Adrenal gland (tissue), 12 donors: ENCODE results near the gene GSAP. TPM values are rescaled to one million over a fixed set of nuclear protein-coding genes. Genes with fewer than 3 reads are reported as not detected.

Source experiments
- DNase-seq, 7 donors: peaks; one replicate each; pipeline ENCODE4 v3.0.0-alpha.2; 2019 to 2020
- H3K27ac ChIP-seq, 5 donors: fragments of 200-600 bp; sonication (generic) in 4 of 5; 1 replicate in 3 of 5; 2 replicates in 2 of 5; pipeline versions ENCODE4 v1.5.1 to v1.8.0; 2016 to 2020; ENCODE audit warnings: mild to moderate bottlenecking in 1 of 5
- H3K27me3 ChIP-seq: fragments of 200-600 bp; 2 replicates; pipeline ENCODE4 v1.8.0; 2021
- H3K36me3 ChIP-seq, 2 donors: fragments of 200-600 bp; replicated peaks in 1 of 2; 1 replicate in 1 of 2; 2 replicates in 1 of 2; pipeline versions ENCODE4 v1.5.1 to v1.8.0; 2018 to 2022
- H3K4me1 ChIP-seq, 2 donors: fragments of 200-600 bp; replicated peaks in 1 of 2; 1 replicate in 1 of 2; 2 replicates in 1 of 2; pipeline versions ENCODE4 v1.5.1 to v1.8.0; 2018 to 2021
- H3K4me3 ChIP-seq, 4 donors: fragments of 200-600 bp; sonication (generic) in 3 of 4; one replicate each; pipeline ENCODE4 v1.5.1; 2016 to 2018
- H3K9me3 ChIP-seq, 3 donors: fragments of 200-600 bp; sonication (generic) in 1 of 3; replicated peaks in 1 of 3; 1 replicate in 2 of 3; 2 replicates in 1 of 3; pipeline versions ENCODE4 v1.5.1 to v1.8.0; 2016 to 2021
- CTCF ChIP-seq, 6 experiments: fragments of 450-650 bp in 4 of 6; fragments of 200-600 bp in 2 of 6; sonication (generic) in 1 of 6; IDR thresholded peaks; 1 replicate in 5 of 6; 2 replicates in 1 of 6; pipeline versions ENCODE4 v1.5.1 to v1.8.0; 2016 to 2021; ENCODE audit warnings: antibody characterized with exemption in 6 of 6, mild to moderate bottlenecking in 2 of 6, moderate library complexity in 1 of 6
- POLR2A ChIP-seq, 2 donors: fragments of 450-650 bp; IDR thresholded peaks; one replicate each; pipeline ENCODE4 v1.6.1; 2017; ENCODE audit warnings: antibody characterized with exemption in 2 of 2, mild to moderate bottlenecking in 2 of 2, moderate library complexity in 1 of 2
- WGBS, 4 donors: extraction: QIAGEN DNeasy Blood & Tissue Kit in 2 of 4; methylation state at CpG; one replicate each; pipeline versions ENCODE4 v1.1.5 to v1.1.7; 2013 to 2017; 5-methylcytosine and 5-hydroxymethylcytosine counted together
- intact Hi-C, 2 donors: fragments of 100-400 bp; cut with DNase I; formaldehyde crosslinking; loops; one replicate each; pipeline versions ENCODE4 v1.14.1 to v1.15.0; 2022 to 2023
- polyA plus RNA-seq, 3 donors: library from polyadenylated mRNA; stranded (reverse); fragments of 200-250 nt in 2 of 3; fragments of 350-450 nt in 1 of 3; fragmentation: Illumina TruSeq in 1 of 3; extraction: RNeasy Lipid Tissue Mini Kit (QIAGEN cat#74804) in 1 of 3; gene quantifications; one replicate each; pipeline ENCODE4 v1.2.3, GENCODE V29; 2013 to 2014
- total RNA-seq, 9 donors: library from RNA; depleted of rRNA in 4 of 9; stranded (reverse); fragments of >200 nt in 4 of 9; fragments of 120-200 nt in 1 of 9; fragmentation: NEBNext Ultra II Directional in 1 of 9; extraction: Animal tissue kit (Norgen Biotek cat#: 25700) in 1 of 9; gene quantifications; one replicate each; pipeline versions ENCODE4 v1.1.0 to v1.2.4, GENCODE V29; 2013 to 2023
- donor health status: healthy with polysubstance abuse.
- donor health status: Bipolar disorder and iron deficiency.
- donor health status: DM: yes; HTN: yes; CAD: no.
- donor health status: DM: no; HTN: no; CAD: no.
- donor health status: DM: no; HTN: no; CAD: no.
- donor health status: DM: yes; HTN: yes; CAD: no.

Gene GSAP
- total and polyA plus RNA-seq, 12 donors: 10.3 to 56.1 (median 18.5) TPM

- Histone ChIP-seq H3K9me3 (no peaks in the 10 kb centered on the region), H3K4me3 (no peak overlapping the region), H3K4me1 (no peaks in the 10 kb centered on the region), H3K27me3 (no peaks in the 10 kb centered on the region), H3K36me3 (no peaks in the 10 kb centered on the region), H3K27ac (no peak overlapping the region)
- TF ChIP-seq CTCF (IDR thresholded peaks at IDR 0.05) (no peak), POLR2A (IDR thresholded peaks at IDR 0.05) (no peak)
- DNase-seq: no peak
- intact Hi-C loops: no loop called here
Measured at GRCh38 chr7:77290425-77290824, 125.7 kb downstream of the GSAP start.

GRCh38 chr7:77289387-77289786, 126.8 kb downstream of the GSAP start:
- Histone ChIP-seq H3K4me3 (no peak overlapping the region), H3K4me1 (peaks cover 0 to 6% of the 10 kb centered on the region in 2 donors), H3K27ac (no peak overlapping the region), H3K36me3 (no peaks in the 10 kb centered on the region), H3K27me3 (no peaks in the 10 kb centered on the region), H3K9me3 (no peaks in the 10 kb centered on the region)
- intact Hi-C loops: no loop called here
- DNase-seq: no peak
- TF ChIP-seq POLR2A (IDR thresholded peaks at IDR 0.05) (no peak), CTCF (IDR thresholded peaks at IDR 0.05) (no peak)
- 94 to 98% (median 97%) methylated on average over 3 of the region's 3 CpGs for WGBS, 4 donors

GRCh38 chr7:77288676-77289320, 127.4 kb downstream of the GSAP start:
- Histone ChIP-seq H3K27me3 (no peaks in the 10 kb centered on the region), H3K4me1 (peaks cover 0 to 6% of the 10 kb centered on the region in 2 donors), H3K27ac (peak overlapping the region in 1 of 5 donors; percentile 17), H3K36me3 (no peaks in the 10 kb centered on the region), H3K9me3 (no peaks in the 10 kb centered on the region), H3K4me3 (no peak overlapping the region)
- 60 to 77% (median 74%) methylated on average over 7 of the region's 7 CpGs for WGBS, 4 donors
- no peak for DNase-seq
- no peak for TF ChIP-seq CTCF (IDR thresholded peaks at IDR 0.05)
- no peak for TF ChIP-seq POLR2A (IDR thresholded peaks at IDR 0.05)
- intact Hi-C loops: no loop called here

GRCh38 chr7:77284616-77285015, 131.5 kb downstream of the GSAP start:
- Histone ChIP-seq H3K4me3 (no peak overlapping the region), H3K9me3 (no peaks in the 10 kb centered on the region), H3K36me3 (no peaks in the 10 kb centered on the region), H3K4me1 (peaks cover 0 to 12% of the 10 kb centered on the region in 2 donors), H3K27me3 (no peaks in the 10 kb centered on the region), H3K27ac (no peak overlapping the region)
- DNase-seq: no peak
- intact Hi-C loops: no loop called here
- TF ChIP-seq CTCF (IDR thresholded peaks at IDR 0.05) (no peak), POLR2A (IDR thresholded peaks at IDR 0.05) (no peak)
- WGBS, 4 donors: 28 to 38% (median 31%) methylated on average over 2 of the region's 2 CpGs
